C4-2B (cell line): ENCODE results near the gene MFSD1.
A peak's percentile ranks its signal among the peaks of the same experiment; 100 is the strongest.

ENCODE experiments used
- H3K27ac ChIP-seq: fragments of 450-650 bp; 2 replicates; pipeline ENCODE4 v1.5.1; 2017
- CTCF ChIP-seq: fragments of 450-650 bp; conservative IDR thresholded peaks from 2 replicates; pipeline ENCODE4 v1.5.1; 2017; ENCODE audit warnings: mild to moderate bottlenecking
- ZFX ChIP-seq: fragments of 450-650 bp; IDR thresholded peaks from 2 replicates; pipeline ENCODE4 v1.6.1; 2017

MFSD1 gene

DNA sequence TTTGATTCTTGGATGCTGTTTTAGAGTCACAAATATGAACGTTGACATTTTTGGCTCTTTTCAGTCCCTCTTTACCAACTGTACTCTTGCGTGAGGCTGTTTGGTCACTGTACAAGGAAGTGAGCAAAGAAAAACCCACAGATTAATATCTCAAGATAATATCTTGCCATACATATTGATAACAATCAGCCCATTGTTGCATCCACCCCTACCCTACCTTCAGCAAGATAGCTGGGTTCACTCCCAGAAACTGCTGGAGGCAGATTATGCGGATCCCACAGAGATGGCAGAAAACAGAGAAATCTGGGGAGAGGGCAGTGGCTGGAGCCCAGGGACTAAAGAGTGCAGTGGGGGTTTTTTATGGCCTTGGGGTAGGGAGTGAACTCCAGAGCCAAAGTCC lies 29.9 kb upstream of the MFSD1 start:
- peak overlapping the region; percentile 34 for H3K27ac ChIP-seq
- TF ChIP-seq CTCF: no peak
- no peak for TF ChIP-seq ZFX

DNA sequence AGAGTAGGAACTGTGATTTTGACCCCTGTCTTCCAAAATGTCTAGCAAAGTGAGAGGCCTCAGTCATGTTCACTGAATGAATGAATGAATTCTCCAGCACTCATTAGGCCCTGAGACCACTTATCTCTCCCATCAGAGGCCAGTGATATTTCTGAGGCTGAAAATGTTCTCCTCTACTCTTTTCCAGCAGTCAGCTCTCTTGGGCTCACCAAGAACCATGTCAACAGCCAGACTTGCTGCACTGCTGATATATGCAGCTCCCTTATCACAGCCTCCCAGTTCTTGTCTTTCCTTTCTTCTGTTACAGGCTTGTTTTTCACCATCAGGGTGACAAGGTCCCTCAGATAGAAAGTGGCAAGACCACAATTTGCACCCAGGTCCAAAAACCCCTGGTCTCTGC lies 28.7 kb upstream of the MFSD1 start:
- no peak overlapping the region for H3K27ac ChIP-seq
- TF ChIP-seq CTCF (no peak), ZFX (no peak)

DNA sequence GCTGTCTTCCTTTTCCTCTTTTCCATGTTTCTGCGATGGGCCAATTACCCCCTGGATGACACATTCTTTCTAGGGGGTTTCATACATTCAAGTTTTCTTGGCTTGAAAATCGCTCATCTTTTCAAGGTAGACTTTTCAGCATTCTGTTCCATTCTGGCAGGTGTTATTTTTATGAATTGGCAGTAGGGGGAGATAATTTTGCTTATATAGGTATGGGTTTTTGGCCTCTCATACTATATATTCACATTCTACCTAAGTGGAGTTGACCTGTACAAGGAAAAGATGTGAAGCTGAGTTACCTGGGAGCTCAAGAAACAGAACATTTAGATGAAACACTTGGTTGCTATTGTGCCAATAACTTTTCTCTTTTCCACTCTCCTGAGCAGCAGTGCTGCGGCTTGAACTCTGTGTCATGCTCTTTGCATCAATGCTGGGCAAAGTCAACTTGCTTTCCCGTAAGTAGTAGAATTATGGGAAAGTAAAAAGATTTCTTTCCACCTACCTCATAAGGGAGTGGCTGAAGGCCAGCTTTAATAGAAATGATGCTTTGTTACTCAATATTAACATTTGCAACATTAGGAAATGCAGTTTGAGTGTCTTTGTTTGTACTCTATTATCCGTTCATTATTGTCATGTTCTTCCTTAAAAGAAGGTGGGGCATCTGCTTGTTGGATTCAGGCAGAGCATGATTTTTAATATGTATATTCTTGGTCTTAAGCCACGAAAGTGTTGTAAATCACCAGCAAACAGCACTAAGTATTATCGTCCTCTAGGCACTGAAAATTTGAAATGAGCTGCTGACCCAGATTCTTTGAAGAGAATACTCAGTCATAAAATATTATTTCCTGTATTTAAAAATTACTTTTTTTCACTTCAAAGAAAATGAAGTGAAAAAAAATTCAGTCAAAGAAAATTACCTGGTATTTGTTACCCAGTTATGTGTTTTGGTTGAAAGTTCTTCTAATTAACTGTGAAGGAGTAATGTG lies 27.7 kb upstream of the MFSD1 start:
- no peak overlapping the region for H3K27ac ChIP-seq
- TF ChIP-seq CTCF (peak; percentile 26), ZFX (no peak)

DNA sequence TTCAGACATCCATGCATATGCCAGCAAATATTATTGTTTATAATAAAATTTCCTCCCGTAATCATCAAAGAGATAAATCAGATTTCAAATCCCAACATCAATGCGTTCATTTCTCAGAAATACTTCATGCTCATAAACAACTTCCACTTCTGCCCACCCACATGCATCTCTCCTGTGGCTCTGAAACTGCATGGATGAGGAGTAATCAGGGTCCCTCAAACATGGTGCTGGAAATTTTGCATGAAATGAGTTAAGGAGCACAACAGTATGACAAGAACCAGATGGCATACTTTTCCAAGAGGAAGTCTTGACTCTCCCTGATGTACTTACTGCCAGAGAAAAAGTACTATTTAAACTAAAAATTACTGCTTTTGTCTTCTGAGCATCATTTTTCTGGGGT lies 26.9 kb upstream of the MFSD1 start:
- no peak for TF ChIP-seq ZFX
- TF ChIP-seq CTCF: no peak

DNA sequence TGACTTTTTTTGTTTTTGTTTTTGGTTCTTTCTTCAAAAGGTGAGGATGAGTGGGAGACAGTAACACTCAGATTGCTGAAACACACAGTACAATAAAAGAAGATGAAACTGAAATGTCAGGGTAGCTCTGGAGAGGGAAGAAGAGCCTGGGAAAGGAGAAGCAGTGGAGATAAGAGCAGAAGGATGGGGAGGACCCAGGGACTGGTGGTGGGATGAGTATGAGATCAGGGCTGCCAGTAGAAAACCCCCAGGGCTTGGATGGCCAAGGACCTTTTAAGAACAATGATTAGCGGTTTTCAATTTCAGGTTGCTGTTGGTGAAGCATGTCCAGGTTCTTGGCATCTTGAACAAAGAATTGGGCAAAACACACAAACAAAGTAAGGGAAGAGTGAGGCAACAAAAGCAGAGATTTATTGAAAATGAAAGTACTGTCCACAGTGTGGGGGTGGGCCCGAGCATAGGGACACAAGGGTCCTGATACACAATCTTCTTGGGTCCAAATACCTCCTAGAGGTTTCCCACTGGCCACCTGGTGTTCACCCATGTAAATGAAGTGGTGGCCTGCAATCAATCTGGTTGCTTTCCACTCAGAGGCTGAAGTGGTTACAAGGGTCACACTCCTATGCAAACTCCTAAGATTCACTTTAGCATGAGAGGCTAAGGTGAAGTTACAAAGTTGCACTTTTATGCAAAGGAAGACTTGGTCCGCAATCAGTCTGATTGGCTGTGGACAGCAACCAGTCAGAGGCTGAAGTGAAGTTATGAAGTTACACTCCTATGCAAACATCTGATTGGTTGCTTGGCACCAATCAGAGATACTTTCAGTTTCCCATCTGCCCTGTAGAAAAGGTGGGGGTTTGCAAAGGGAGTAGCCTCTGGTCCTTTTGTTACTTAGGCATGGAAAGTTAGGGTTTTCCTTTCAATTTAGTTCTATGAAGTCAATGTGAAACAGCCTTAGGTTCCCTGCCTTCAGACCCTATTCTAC lies 26.1 kb upstream of the MFSD1 start:
- H3K27ac ChIP-seq: no peak overlapping the region
- TF ChIP-seq ZFX (no peak), CTCF (no peak)

More for the DNA sequence above, 26.9 kb upstream of the MFSD1 start:
- H3K27ac ChIP-seq: no peak overlapping the region

DNA sequence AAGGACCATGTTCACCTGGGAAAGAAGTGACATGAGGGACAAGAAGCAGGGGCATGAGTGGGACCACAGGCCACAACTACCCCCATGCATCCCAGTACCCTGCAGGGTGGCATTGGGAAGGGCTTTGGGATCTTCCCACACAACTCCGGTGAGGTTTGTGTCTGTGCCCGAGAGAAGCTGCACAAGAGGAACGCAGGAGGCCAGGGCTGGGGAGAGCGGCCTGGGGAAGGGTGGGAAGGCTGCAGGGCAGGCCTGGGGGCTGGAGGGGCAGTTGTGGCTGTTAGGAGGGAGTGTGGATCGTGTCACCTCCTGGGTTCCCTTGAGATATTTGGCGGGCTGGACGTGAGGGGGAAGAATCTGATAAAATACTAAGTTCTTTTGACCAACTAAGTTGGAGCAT lies 25.3 kb upstream of the MFSD1 start:
- H3K27ac ChIP-seq: no peak overlapping the region

More for the DNA sequence above, 25.3 kb upstream of the MFSD1 start:
- TF ChIP-seq ZFX (no peak), CTCF (no peak)
